Activated T-helper 17 cell treated with anti-CD3 and anti-CD28 coated beads, Interleukin-2, amount 50 U/mL, for 72 hours (primary cell): ENCODE data around the gene TOM1L2. TPM values are rescaled to one million over a fixed set of nuclear protein-coding genes. Genes with fewer than 3 reads are reported as not detected.
"Not testable (repeated sequence)": the region's sequence is repeated elsewhere in the genome, so short reads cannot be mapped to it uniquely, and the experiment has no call there.

Experiments
- ATAC-seq: fragments of 150-1000 bp; cut with Tn5 transposase; replicated peaks from 2 replicates; pipeline ENCODE4 v1.10.0; 2021; ENCODE audit warnings: mild to moderate bottlenecking, moderate library complexity
- H3K27ac Mint-ChIP-seq: one replicate; pipeline ENCODE4 v1.8.0; 2022; ENCODE audit warnings: mixed read lengths
- H3K27me3 Mint-ChIP-seq: one replicate; pipeline ENCODE4 v1.8.0; 2022; ENCODE audit warnings: mixed read lengths
- H3K36me3 Mint-ChIP-seq: one replicate; pipeline ENCODE4 v1.8.0; 2022; ENCODE audit warnings: low read depth, mild to moderate bottlenecking, mixed read lengths
- H3K4me1 Mint-ChIP-seq: one replicate; pipeline ENCODE4 v1.8.0; 2022; ENCODE audit warnings: mixed read lengths
- H3K4me3 Mint-ChIP-seq: one replicate; pipeline ENCODE4 v1.8.0; 2022; ENCODE audit warnings: mild to moderate bottlenecking, mixed read lengths
- H3K9me3 Mint-ChIP-seq: one replicate; pipeline ENCODE4 v1.8.0; 2022; ENCODE audit warnings: mixed read lengths
- total RNA-seq, 2 donors: library from RNA; stranded (reverse); gene quantifications; one replicate each; pipeline ENCODE4 v1.2.3, GENCODE V29; 2022

The TOM1L2 gene
- total RNA-seq, 2 donors from 2014 or later, result 20.4 to 24.8 TPM

- Mint-ChIP-seq H3K36me3 (no peaks in the 10 kb centered on the region), H3K27ac (peak overlapping the region; percentile 65), H3K4me1 (peaks cover 50% of the 10 kb centered on the region), H3K9me3 (no peaks in the 10 kb centered on the region), H3K4me3 (peak overlapping the region; percentile 61), H3K27me3 (no peaks in the 10 kb centered on the region)
- ATAC-seq, result peak; percentile 97
Observed at GRCh38 chr17:17966399-17966798, 5.8 kb downstream of the TOM1L2 start.

DNA sequence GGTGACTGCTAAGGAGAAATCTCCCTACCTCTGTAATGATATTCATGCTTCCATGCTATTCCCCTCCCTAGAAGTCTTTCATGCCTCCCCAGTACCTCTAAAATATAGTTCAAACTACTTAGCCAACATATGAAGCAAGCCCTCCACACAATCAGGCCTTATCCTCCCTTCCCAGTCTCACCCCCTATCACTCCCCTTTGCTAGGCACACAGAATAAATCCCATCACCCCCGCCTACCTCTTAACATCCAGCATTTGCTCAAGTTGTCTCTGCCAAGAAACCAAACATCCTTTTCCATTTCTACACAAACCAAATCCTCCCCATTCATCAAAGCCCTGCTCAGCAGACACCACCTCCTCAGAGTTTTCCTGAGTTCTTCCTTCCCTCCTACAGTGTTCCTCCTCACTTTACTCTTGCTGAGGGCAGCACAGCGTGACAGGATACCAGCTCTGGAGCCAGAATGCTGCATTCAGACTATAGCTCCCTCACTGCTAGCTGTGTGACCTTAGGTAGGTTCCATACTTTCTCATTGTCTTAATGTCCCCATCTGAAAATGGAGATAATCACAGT is 7.0 kb downstream of the TOM1L2 start:
- H3K27me3 Mint-ChIP-seq, result no peaks in the 10 kb centered on the region

GRCh38 chr17:17964710-17965109 is 7.5 kb downstream of the TOM1L2 start:
- Mint-ChIP-seq H3K9me3 (no peaks in the 10 kb centered on the region), H3K36me3 (peaks cover 5% of the 10 kb centered on the region), H3K27me3 (no peaks in the 10 kb centered on the region), H3K27ac (no peak overlapping the region), H3K4me1 (peaks cover 48% of the 10 kb centered on the region), H3K4me3 (no peak overlapping the region)
- no peak for ATAC-seq

More for the DNA sequence above, 7.0 kb downstream of the TOM1L2 start:
- no peak for ATAC-seq
- Mint-ChIP-seq H3K27ac (peak overlapping the region; percentile 1), H3K9me3 (no peaks in the 10 kb centered on the region), H3K4me1 (peaks cover 47% of the 10 kb centered on the region), H3K4me3 (no peak overlapping the region), H3K36me3 (no peaks in the 10 kb centered on the region)

DNA sequence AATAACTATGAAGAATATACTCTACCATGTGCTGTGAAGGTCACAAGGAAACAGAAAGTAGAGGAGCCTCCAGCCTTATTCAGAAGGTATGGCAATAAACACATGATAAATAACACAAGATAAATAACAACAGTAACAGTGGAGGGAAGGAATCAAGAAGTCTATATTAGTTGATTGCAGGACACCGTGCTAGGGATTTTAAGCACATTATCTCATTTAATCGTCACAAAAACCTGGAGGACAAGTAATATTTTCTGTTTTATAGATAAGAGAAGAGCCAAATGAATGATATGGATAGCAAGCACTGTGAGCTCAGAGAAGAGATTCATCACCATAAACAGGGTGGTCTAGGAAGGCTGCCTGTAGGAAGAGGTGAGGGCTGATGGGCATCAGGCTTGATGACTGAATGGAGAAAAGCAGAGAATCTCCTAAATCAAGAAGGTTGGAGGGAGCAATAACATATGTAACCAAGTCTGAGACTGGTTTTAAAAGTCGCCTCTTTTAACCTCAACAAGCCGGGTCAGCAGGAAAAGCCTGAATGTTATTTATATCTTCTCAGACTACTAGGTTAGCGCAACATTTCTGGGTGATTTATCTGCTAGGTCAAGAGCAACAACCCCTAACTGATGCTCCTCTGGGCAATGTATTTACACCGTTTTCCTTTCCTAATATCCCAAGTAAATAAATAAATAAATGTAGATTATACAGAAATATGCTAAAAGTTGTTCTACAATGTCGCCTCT is 8.3 kb downstream of the TOM1L2 start:
- Mint-ChIP-seq H3K27ac (peak overlapping the region; percentile 16), H3K4me3 (no peak overlapping the region), H3K36me3 (peaks cover 6% of the 10 kb centered on the region), H3K27me3 (no peaks in the 10 kb centered on the region), H3K9me3 (no peaks in the 10 kb centered on the region), H3K4me1 (peaks cover 53% of the 10 kb centered on the region)
- ATAC-seq, result no peak

DNA sequence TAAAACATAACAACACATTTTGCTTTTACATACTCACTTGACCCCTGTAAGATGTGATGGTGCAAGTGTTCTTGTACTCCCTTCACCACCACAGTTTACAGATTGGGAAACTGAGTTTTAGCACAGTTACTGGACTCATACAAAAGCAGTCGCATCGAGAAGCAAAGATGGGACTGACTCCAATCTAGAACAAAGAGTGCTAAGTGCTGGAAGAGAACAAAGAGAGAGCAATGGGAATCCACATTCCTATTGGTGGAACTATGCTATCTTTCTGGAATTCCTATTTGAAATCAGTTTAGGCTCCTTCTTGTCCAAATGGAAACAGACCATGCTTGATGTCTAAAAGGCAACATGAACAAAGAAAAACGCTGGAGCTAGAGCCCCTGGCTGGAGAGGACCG is 9.1 kb downstream of the TOM1L2 start:
- ATAC-seq, result no peak
- Mint-ChIP-seq H3K9me3 (no peaks in the 10 kb centered on the region), H3K4me1 (peaks cover 61% of the 10 kb centered on the region), H3K27me3 (no peaks in the 10 kb centered on the region), H3K36me3 (peaks cover 14% of the 10 kb centered on the region), H3K27ac (no peak overlapping the region), H3K4me3 (no peak overlapping the region)

DNA sequence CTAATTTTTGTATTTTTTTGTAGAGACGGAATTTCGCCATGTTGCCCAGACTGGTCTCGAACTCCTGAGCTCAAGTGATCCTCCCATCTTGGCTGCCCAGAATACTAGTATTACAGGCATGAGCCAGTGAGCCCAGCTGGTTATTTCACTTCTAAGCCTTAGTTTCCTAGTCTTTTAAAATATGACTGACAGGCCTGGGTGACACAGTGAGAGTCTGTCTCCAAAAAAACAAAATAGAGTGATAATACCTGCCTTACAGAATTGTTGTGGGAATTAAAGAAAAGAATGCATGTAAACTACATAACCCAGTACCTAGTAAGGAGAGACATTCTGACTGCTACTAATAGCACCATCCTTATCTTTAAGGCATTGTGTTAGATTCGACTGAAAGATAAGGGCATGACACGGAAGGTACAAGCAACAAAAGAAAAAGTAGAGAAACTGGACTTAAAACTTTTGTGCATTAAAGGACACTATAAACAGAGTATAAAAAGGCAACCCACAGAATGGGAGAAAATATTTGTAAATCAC is 11.6 kb downstream of the TOM1L2 start:
- Mint-ChIP-seq H3K4me1 (peaks cover 54% of the 10 kb centered on the region), H3K9me3 (no peaks in the 10 kb centered on the region), H3K27me3 (no peaks in the 10 kb centered on the region), H3K4me3 (peak overlapping the region; percentile 89), H3K36me3 (peaks cover 22% of the 10 kb centered on the region), H3K27ac (peak overlapping the region; percentile 98)
- no peak for ATAC-seq

DNA sequence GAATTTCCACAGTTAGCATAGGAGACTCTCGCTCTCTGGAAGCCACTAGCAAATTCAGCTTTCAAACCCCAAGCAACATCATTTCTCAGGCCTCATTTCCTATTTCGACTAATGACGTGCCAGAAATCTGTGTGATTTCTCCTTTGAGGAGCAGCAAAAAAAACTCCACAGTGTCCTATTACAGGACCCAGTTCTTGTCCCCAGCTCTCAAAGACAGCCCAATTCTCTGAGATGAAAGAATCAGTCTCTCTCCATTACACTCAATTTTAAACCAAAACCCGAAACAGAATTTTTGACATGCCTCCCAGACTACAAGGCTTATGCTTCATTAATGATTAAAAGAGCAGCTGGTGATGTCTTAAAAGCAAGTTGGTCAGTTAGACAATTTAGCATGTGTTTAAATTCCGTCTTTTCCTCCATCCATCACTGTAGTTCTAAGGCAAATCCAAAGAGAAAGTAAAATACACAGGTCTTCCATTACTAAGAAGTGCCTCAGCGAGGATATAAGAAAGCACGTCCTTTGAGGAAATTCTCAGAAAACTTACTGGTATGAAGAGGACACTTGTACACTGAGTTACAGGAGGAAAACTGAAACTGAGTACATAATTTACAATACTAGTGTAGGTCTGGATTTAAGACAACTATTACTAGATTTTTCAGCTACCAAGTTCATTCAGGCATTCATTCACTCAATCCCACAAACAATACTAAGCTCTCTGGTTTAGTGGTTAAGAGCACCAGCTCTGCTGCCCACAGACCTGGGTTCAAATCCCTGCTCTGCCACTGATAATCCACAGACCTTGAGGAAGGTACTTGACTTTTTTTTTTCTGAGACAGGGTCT is 12.5 kb downstream of the TOM1L2 start:
- Mint-ChIP-seq H3K27ac (peak overlapping the region; percentile 98), H3K27me3 (no peaks in the 10 kb centered on the region), H3K9me3 (no peaks in the 10 kb centered on the region), H3K4me1 (peaks cover 47% of the 10 kb centered on the region), H3K4me3 (peak overlapping the region; percentile 89), H3K36me3 (peaks cover 30% of the 10 kb centered on the region)
- peak; percentile 65 for ATAC-seq

DNA sequence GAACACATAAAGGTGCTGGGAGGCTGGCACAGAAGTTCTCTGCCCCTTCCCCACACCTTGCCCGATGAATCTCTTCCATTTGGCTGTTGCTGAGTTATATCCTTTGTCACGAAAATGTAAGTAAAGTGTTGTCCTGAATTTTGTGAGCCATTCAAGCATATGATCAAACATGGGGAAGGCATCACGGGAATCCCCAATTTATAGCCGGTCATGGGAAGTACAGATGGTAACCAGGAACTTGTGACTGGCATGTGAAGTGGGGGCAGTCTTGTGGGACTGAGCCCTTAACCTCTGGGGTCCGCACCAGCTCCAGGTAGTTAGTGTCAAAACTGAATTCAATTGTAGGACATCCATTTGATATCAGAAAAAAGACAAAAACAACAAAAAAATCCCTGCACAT is 13.2 kb downstream of the TOM1L2 start:
- peaks cover 31% of the 10 kb centered on the region for H3K36me3 Mint-ChIP-seq
- H3K9me3 Mint-ChIP-seq, result no peaks in the 10 kb centered on the region
- peaks cover 47% of the 10 kb centered on the region for H3K4me1 Mint-ChIP-seq
- peak overlapping the region; percentile 98 for H3K27ac Mint-ChIP-seq
- H3K4me3 Mint-ChIP-seq, result peak overlapping the region; percentile 89
- no peak for ATAC-seq
- H3K27me3 Mint-ChIP-seq, result no peaks in the 10 kb centered on the region

DNA sequence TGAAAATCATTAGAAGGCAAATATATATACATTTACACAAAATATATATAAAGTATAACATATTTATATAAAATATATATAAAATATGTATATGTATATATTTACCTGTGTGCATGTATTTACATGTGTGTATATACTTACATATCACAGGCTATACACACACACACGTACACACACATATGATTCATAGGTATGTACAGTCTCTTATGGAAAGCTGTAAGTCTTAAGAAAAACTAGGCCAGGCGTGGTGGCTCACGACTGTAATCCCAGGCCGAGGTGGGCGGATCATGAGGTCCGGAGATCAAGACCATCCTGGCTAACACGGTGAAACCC is 14.7 kb downstream of the TOM1L2 start:
- H3K4me3 Mint-ChIP-seq, result peak overlapping the region; percentile 89

GRCh38 chr17:17955790-17956341 is 16.3 kb downstream of the TOM1L2 start:
- Mint-ChIP-seq H3K4me1 (peaks cover 34% of the 10 kb centered on the region), H3K27ac (peak overlapping the region; percentile 69)
- not testable (repeated sequence) for ATAC-seq

More for the DNA sequence above, 14.7 kb downstream of the TOM1L2 start:
- Mint-ChIP-seq H3K27ac (peak overlapping the region; percentile 98), H3K9me3 (no peaks in the 10 kb centered on the region), H3K4me1 (peaks cover 37% of the 10 kb centered on the region), H3K27me3 (no peaks in the 10 kb centered on the region), H3K36me3 (peaks cover 31% of the 10 kb centered on the region)
- ATAC-seq, result peak; percentile 18

DNA sequence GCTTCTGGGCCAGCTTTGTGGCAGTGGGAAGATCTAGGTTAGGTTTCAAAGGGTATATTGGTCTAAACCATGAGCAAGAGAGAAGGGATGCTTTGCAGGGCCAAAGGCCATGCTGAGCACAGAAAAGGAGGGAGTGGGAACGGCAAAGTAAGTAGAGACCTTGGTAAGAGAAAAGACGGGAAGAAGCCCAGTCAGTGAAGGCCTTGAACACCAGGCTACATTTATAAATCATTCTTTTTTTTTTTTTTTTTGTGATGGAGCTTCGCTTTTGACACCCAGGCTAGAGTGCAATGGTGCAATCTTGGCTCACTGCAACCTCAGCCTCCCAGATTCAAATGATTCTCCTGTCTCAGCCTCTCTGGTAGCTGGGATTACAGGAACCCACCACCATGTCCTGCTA is 18.1 kb downstream of the TOM1L2 start:
- Mint-ChIP-seq H3K27me3 (no peaks in the 10 kb centered on the region), H3K4me3 (no peak overlapping the region), H3K27ac (peak overlapping the region; percentile 11), H3K9me3 (no peaks in the 10 kb centered on the region), H3K36me3 (peaks cover 26% of the 10 kb centered on the region), H3K4me1 (peaks cover 23% of the 10 kb centered on the region)
- no peak for ATAC-seq

More at GRCh38 chr17:17955790-17956341, 16.3 kb downstream of the TOM1L2 start:
- not testable (repeated sequence) for H3K27me3 Mint-ChIP-seq, H3K9me3 Mint-ChIP-seq, H3K4me3 Mint-ChIP-seq
- H3K36me3 Mint-ChIP-seq, result peaks cover 31% of the 10 kb centered on the region

GRCh38 chr17:17952691-17953090 is 19.5 kb downstream of the TOM1L2 start:
- Mint-ChIP-seq H3K27me3 (no peaks in the 10 kb centered on the region), H3K4me1 (peaks cover 10% of the 10 kb centered on the region), H3K27ac (no peak overlapping the region), H3K36me3 (peaks cover 14% of the 10 kb centered on the region), H3K4me3 (no peak overlapping the region), H3K9me3 (no peaks in the 10 kb centered on the region)
- ATAC-seq, result no peak

DNA sequence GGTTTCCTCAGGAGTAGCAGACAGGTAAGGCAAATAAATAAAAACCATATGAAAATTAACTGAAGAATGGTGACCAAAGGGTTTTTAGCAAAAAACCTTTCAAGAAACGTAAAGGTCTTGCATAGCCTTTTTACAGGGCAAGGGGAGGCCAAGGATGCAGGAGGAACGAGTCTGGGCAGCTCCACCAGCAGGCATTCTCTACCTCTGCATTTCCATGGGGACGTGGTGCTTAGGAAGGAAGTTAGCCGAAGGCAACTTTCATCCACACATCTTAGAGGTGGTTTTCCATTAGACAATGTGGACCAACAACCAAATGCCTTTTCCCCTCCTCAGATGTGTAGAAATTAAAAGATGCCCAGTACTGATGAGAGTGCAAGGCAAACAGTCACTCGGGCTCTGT is 20.7 kb downstream of the TOM1L2 start:
- Mint-ChIP-seq H3K4me3 (no peak overlapping the region), H3K9me3 (no peaks in the 10 kb centered on the region), H3K27ac (no peak overlapping the region), H3K4me1 (peaks cover 5% of the 10 kb centered on the region), H3K36me3 (peaks cover 14% of the 10 kb centered on the region), H3K27me3 (no peaks in the 10 kb centered on the region)
- no peak for ATAC-seq

DNA sequence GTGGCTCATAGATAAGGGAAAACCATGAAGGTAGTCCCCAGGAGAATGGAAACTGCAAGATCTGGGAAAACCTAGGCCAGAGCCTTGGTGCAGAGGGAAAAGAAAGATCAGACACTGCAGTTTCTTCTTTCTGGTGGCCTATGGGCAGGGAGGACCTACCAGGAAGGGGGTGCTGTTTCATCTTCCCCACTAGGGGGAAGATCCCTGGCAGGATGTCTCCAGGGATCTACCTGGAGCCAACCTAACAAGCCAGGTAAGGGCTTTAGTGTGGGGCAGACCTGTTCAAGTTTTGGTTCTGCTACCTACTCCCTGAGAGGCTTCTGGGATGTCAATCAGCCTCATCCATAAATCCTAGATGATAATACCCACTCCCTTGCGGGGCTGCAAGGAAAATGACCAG is 21.4 kb downstream of the TOM1L2 start:
- Mint-ChIP-seq H3K36me3 (peaks cover 11% of the 10 kb centered on the region), H3K27me3 (no peaks in the 10 kb centered on the region), H3K4me3 (no peak overlapping the region), H3K4me1 (peaks cover 5% of the 10 kb centered on the region), H3K9me3 (no peaks in the 10 kb centered on the region), H3K27ac (peak overlapping the region; percentile 23)
- ATAC-seq, result no peak
